ENCODE results near the gene LSP1.

DNA sequence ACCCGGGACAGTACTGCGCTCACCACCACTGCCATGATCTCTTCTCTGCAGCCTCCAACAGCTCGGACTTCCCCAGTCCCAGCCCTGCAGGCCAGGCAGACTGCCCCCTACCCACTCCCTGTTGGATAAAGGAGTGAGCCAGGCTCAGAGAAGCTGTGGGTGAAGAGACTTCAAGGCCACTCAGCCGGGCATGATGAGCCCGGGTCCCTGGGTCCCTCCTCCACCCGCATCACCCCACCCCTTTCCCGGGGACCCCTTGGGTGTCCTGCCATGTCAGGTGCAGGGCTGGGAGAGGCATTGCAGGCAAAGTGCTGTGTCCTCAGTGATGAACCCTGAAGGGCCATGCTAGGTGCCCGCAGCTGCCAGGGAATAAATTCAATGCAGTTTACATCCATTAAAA is 14.5 kb downstream of the LSP1 start:
- TF ChIP-seq POLR2A (IDR thresholded peaks at IDR 0.05; ENCODE audit: low read length) (no peak), GATA1 (IDR thresholded peaks at IDR 0.05; ENCODE audit: low read depth, low read length) (no peak)
